Small intestine (tissue), 7 donors: Measurements from ENCODE around the gene PET100. TPM values are rescaled to one million over a fixed set of nuclear protein-coding genes. Genes with fewer than 3 reads are reported as not detected.

Source experiments
- DNase-seq, 2 donors: peaks; one replicate each; pipeline versions ENCODE4 v3.0.0 to v3.0.0-alpha.2; 2013
- FAIRE-seq: peaks from 2 replicates; lab custom pipeline; 2012; peaks lifted over from hg19 to GRCh38; lab: Jason Lieb, UNC
- H3K27ac ChIP-seq, 3 donors: one replicate each; pipeline ENCODE4 v1.5.1; 2013; ENCODE audit warnings: low read length in 2 of 3, mild to moderate bottlenecking in 2 of 3, control low read depth in 1 of 3, inconsistent platforms in 1 of 3, low read depth in 1 of 3, moderate library complexity in 1 of 3
- H3K27me3 ChIP-seq, 3 donors: one replicate each; pipeline ENCODE4 v1.6.1; 2013; ENCODE audit warnings: low read length in 3 of 3, inconsistent platforms in 1 of 3; ENCODE audit not compliant: control insufficient read depth in 3 of 3, insufficient read depth in 3 of 3
- H3K36me3 ChIP-seq, 3 donors: one replicate each; pipeline ENCODE4 v1.6.1; 2013; ENCODE audit warnings: low read length in 3 of 3, inconsistent platforms in 1 of 3, low read depth in 1 of 3, mild to moderate bottlenecking in 1 of 3, moderate library complexity in 1 of 3; ENCODE audit not compliant: control insufficient read depth in 3 of 3, insufficient read depth in 2 of 3
- H3K4me1 ChIP-seq, 3 donors: one replicate each; pipeline ENCODE4 v1.6.1; 2013; ENCODE audit warnings: low read length in 2 of 3, inconsistent platforms in 1 of 3, low read depth in 1 of 3, mild to moderate bottlenecking in 1 of 3, moderate library complexity in 1 of 3; ENCODE audit not compliant: control insufficient read depth in 3 of 3, insufficient read depth in 2 of 3
- H3K4me3 ChIP-seq, 3 donors: one replicate each; pipeline ENCODE4 v1.5.1; 2013; ENCODE audit warnings: low read length in 3 of 3, control low read depth in 1 of 3, inconsistent platforms in 1 of 3, low read depth in 1 of 3, mild to moderate bottlenecking in 1 of 3, moderate library complexity in 1 of 3
- H3K9me3 ChIP-seq, 2 donors: one replicate each; pipeline ENCODE4 v1.6.1; 2013; ENCODE audit warnings: low read depth in 1 of 2, low read length in 1 of 2; ENCODE audit not compliant: control insufficient read depth in 2 of 2, insufficient read depth in 1 of 2
- WGBS, 3 donors: extraction: QIAGEN DNeasy Blood & Tissue Kit; methylation state at CpG; one replicate each; pipeline ENCODE4 v1.1.7; 2013; 5-methylcytosine and 5-hydroxymethylcytosine counted together
- polyA plus RNA-seq, 4 donors: library from polyadenylated mRNA; stranded (reverse) in 3 of 4; unstranded in 1 of 4; fragments of 200-250 nt in 3 of 4; fragments of 120-200 nt in 1 of 4; gene quantifications; one replicate each; pipeline versions ENCODE4 v1.2.1 to v1.2.3, GENCODE V29; 2013
- donor health status: healthy with polysubstance abuse.
- donor health status: control.
- donor health status: control.
- donor health status: Bipolar disorder and iron deficiency.
- donor health status: healthy.

The PET100 gene
- polyA plus RNA-seq, 4 donors = 43.7 to 149 (median 104) TPM

DNA sequence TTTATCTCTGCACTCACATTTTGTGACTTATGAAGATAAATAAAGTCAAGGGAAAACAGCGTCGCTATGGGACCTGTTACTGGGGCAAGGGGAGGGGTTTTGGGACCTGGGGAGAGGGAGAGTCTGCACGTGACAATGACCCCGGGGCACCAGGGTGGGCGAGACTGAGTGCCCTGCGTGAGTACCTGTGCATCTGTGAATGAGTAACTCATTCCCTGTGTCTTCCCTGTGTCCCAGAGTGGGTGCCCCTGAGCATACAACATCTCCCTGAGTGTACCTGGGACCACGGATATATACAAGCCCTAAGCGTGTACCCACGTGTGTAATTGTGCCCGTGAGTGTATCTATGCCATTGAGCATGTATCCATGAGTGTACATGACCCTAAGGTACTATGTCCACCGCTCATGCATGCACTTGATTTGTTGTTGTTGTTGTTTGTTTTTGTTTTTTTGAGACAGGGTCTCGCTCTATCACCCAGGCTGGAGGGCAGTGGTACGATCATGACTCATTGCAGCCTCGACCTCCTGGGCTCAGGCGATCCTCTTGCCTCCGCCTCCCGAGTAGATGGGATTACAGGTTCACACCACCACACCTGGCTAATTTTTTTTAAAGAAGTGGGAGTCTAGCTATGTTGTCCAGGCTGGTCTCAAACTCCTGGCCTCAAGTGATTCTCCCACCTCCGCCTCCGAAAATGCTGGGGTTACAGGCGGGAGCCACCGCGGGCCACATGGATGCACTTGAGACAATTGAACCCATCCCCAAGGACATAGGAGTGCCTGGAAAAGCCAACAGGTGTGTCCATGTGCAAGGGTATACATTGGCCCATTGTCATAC lies 50.4 kb downstream of the PET100 start:
- H3K27ac ChIP-seq = no peak overlapping the region
- H3K4me1 ChIP-seq = peaks cover 0 to 4% (median 0%) of the 10 kb centered on the region in 3 donors
- peaks cover 0 to 15% (median 0%) of the 10 kb centered on the region in 3 donors for H3K27me3 ChIP-seq
- FAIRE-seq (no peak), DNase-seq (no peak)
- H3K36me3 ChIP-seq = peaks cover 0 to 22% (median 3%) of the 10 kb centered on the region in 3 donors
- WGBS, 3 donors = 34 to 48% (median 35%) methylated on average over 22 of the region's 22 CpGs
- no peaks in the 10 kb centered on the region for H3K9me3 ChIP-seq
- H3K4me3 ChIP-seq = peak overlapping the region in 2 of 3 donors; percentile 2 to 98

DNA sequence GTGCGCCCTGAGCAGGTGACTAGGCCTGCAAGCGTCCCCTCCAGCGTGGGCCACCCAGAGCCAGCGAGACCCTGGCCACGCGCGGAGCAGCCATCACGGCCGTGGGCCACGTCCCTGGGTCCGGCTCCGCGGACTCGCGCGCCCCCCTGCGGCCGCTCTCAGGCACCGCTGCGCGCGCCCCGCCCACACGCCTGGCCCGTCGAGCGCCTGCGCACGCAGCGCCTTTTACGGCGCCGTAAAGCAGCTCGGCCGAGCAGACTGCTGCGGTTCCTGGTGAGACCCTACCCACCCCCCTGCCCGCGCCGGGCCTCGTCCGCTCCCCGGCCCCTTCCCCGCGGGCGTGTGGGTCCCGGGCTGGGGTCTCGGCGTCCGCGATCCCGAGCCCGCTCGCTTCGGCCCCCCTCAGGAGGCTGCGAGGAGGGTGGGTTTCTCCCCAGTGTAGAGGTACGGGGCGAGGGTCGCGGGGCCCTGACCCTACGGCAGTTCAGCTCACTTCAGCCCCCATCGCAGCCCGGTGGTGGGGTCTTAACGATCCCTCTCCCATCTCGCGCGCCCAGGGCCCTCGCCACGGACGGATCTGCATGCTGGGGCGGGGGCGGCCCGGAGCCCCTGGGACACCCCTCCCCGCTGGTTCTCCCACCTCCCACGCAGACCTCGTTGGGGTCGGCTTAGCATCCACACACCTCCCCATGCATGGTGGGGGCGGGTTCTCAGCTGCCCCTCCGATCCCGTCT lies 51.2 kb downstream of the PET100 start, which contains the start of gene TRAPPC5:
TRAPPC5 (plus strand) TSS at position 228 of the 734 bp plus-strand sequence. CDS start 1,421 bp downstream, outside the sequence.
- 0 to 1% (median 0%) methylated on average over 45 to 79 of the region's 79 CpGs for WGBS, 3 donors
- Histone ChIP-seq H3K36me3 (peaks cover 0 to 27% (median 3%) of the 10 kb centered on the region in 3 donors), H3K9me3 (no peaks in the 10 kb centered on the region), H3K27me3 (peaks cover 0 to 15% (median 0%) of the 10 kb centered on the region in 3 donors), H3K27ac (peak within 1 kb of the TSS; percentile 53 to 73 (median 69)), H3K4me3 (peak within 1 kb of the TSS; percentile 87 to 100 (median 98)), H3K4me1 (peaks cover 0 to 4% (median 0%) of the 10 kb centered on the region in 3 donors)
- peak; percentile 83 to 94 for DNase-seq
- no peak for FAIRE-seq

Other genes starting within 250 kb of the PET100 start
- gene PEX11G, start 140.8 kb upstream of the PET100 start, polyA plus RNA-seq = 10 to 100 TPM in 2 of 4 donors, 1 to 10 TPM in 2; 9.2 to 19.9 (median 14.4) TPM
- 10 to 100 TPM; 37.3 to 77.5 (median 71.9) TPM for gene ZNF358, start 113.7 kb upstream of the PET100 start, polyA plus RNA-seq
- gene MCOLN1, start 107.2 kb upstream of the PET100 start, polyA plus RNA-seq = 10 to 100 TPM; 17.6 to 21.1 (median 18.8) TPM
- 100 to 1,000 TPM in 1 of 4 donors, 10 to 100 TPM in 3; 42.4 to 120 (median 78.4) TPM for gene PNPLA6, start 94.1 kb upstream of the PET100 start, polyA plus RNA-seq
- gene CAMSAP3, start 33.9 kb upstream of the PET100 start, polyA plus RNA-seq = 10 to 100 TPM; 32.4 to 87.4 (median 73.5) TPM
- 10 to 100 TPM; 24.3 to 31.8 (median 29.3) TPM for gene XAB2, start 248 bp upstream of the PET100 start, polyA plus RNA-seq
- 1 to 10 TPM in 3 of 4 donors, under 1 TPM in 1; 0.63 to 7.3 (median 2.3) TPM for gene PCP2, start 3.9 kb downstream of the PET100 start, polyA plus RNA-seq
- gene STXBP2, start 7.3 kb downstream of the PET100 start, polyA plus RNA-seq = 100 to 1,000 TPM in 3 of 4 donors, 10 to 100 TPM in 1; 95.2 to 271 (median 181) TPM
- gene RETN, start 39.3 kb downstream of the PET100 start, polyA plus RNA-seq = 10 to 100 TPM in 1 of 4 donors, 1 to 10 TPM in 1, under 1 TPM in 1, not detected in 1; 0.78 to 10.2 (median 8.1) TPM
- 1 to 10 TPM in 1 of 4 donors, under 1 TPM in 3; 0.03 to 1.4 (median 0.48) TPM for gene MCEMP1, start 47.3 kb downstream of the PET100 start, polyA plus RNA-seq
- gene TRAPPC5, start 51.0 kb downstream of the PET100 start, polyA plus RNA-seq = 100 to 1,000 TPM in 2 of 4 donors, 10 to 100 TPM in 2; 47.9 to 166 (median 95.4) TPM
- under 1 TPM in 2 of 4 donors, not detected in 2; 0.27 to 0.90 TPM for gene FCER2, start 72.3 kb downstream of the PET100 start, polyA plus RNA-seq
- 1 to 10 TPM in 1 of 4 donors, under 1 TPM in 2, not detected in 1; 0.18 to 1.9 (median 0.73) TPM for gene CLEC4G, start 102.3 kb downstream of the PET100 start, polyA plus RNA-seq
- gene CD209, start 117.7 kb downstream of the PET100 start, polyA plus RNA-seq = 10 to 100 TPM in 1 of 4 donors, 1 to 10 TPM in 2, under 1 TPM in 1; 0.67 to 13.6 (median 3.3) TPM
- gene CLEC4M, start 133.4 kb downstream of the PET100 start, polyA plus RNA-seq = under 1 TPM in 2 of 4 donors, not detected in 2; 0.12 to 0.61 TPM
- 1 to 10 TPM; 2.9 to 8.4 (median 5.6) TPM for gene EVI5L, start 200.4 kb downstream of the PET100 start, polyA plus RNA-seq
- under 1 TPM in 2 of 4 donors, not detected in 2; 0.22 to 0.47 TPM for gene PRR36, start 244.6 kb downstream of the PET100 start, polyA plus RNA-seq